ENCODE data around the gene KLHL25.
"Not testable (repeated sequence)": the region's sequence is repeated elsewhere in the genome, so short reads cannot be mapped to it uniquely, and the experiment has no call there.

KLHL25 gene

GRCh38 chr15:85804481-85805170 is 9.9 kb upstream of the KLHL25 start:
- DNase-seq, result no peak

- not testable (repeated sequence) for DNase-seq
These were observed 7.9 kb upstream of the KLHL25 start for GRCh38 chr15:85802617-85803016.

- DNase-seq, result no peak
These were observed 5.9 kb upstream of the KLHL25 start for GRCh38 chr15:85800478-85801123.

GRCh38 chr15:85796371-85796770 is 1.6 kb upstream of the KLHL25 start:
- DNase-seq, result not testable (repeated sequence)

GRCh38 chr15:85795337-85796305 is 896 bp upstream of the KLHL25 start:
- DNase-seq, result no peak

GRCh38 chr15:85793641-85794597 is 806 bp downstream of the KLHL25 start:
- peak; percentile 47 for DNase-seq

- DNase-seq, result peak; percentile 39
These were observed 1.7 kb downstream of the KLHL25 start for GRCh38 chr15:85792912-85793590.

- no peak for DNase-seq
These were observed 2.5 kb downstream of the KLHL25 start for GRCh38 chr15:85792102-85792731.

GRCh38 chr15:85789496-85789875 is 5.2 kb downstream of the KLHL25 start:
- no peak for DNase-seq

GRCh38 chr15:85788771-85789495 is 5.8 kb downstream of the KLHL25 start:
- no peak for DNase-seq

GRCh38 chr15:85786781-85787114 is 8.0 kb downstream of the KLHL25 start:
- no peak for DNase-seq

- DNase-seq, result no peak
These were observed 8.6 kb downstream of the KLHL25 start for GRCh38 chr15:85785887-85786780.

- no peak for DNase-seq
These were observed 12.7 kb downstream of the KLHL25 start for GRCh38 chr15:85782064-85782463.

GRCh38 chr15:85781099-85781498 is 13.6 kb downstream of the KLHL25 start:
- no peak for DNase-seq

- DNase-seq, result no peak
These were observed 14.3 kb downstream of the KLHL25 start for GRCh38 chr15:85780225-85780985.

- DNase-seq, result no peak
These were observed 15.5 kb downstream of the KLHL25 start for GRCh38 chr15:85779249-85779648.

- DNase-seq, result no peak
These were observed 16.5 kb downstream of the KLHL25 start for GRCh38 chr15:85778107-85778776.
